ENCODE measurements around the gene MYH4. TPM values are rescaled to one million over a fixed set of nuclear protein-coding genes. Genes with fewer than 3 reads are reported as not detected.

Gene MYH4
- under 1 TPM in 3 of 4 donors, not detected in 1; 0.05 to 0.19 (median 0.19) TPM for polyA plus RNA-seq (ENCODE audit: insufficient read length in 4 of 4)

DNA sequence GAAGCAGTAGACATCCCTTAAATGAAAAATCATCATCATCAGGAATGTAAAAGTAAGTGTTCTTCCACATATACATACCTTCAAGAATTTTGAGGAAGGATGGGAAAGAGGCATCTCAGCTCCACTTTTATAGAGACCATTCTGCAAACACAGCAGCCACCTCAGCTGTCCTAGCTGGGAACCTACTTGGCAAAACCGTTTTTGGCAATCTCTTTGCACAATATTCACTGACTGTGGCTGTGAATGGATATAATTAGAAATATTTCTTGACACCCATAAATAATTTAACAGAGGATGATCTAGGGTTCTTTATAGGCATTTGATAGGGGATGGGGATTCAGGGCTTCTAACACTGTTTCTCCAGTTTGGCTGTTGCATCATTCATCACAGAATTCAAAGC, at the start of gene MYH4:
Gene MYH4 (minus strand): TSS at position 101 of the 400 bp plus-strand sequence. CDS start 2,814 bp downstream, outside the sequence.
- DNase-seq (ENCODE audit: low read depth in 4 of 4, low spot score in 3 of 4) = no peak

DNA sequence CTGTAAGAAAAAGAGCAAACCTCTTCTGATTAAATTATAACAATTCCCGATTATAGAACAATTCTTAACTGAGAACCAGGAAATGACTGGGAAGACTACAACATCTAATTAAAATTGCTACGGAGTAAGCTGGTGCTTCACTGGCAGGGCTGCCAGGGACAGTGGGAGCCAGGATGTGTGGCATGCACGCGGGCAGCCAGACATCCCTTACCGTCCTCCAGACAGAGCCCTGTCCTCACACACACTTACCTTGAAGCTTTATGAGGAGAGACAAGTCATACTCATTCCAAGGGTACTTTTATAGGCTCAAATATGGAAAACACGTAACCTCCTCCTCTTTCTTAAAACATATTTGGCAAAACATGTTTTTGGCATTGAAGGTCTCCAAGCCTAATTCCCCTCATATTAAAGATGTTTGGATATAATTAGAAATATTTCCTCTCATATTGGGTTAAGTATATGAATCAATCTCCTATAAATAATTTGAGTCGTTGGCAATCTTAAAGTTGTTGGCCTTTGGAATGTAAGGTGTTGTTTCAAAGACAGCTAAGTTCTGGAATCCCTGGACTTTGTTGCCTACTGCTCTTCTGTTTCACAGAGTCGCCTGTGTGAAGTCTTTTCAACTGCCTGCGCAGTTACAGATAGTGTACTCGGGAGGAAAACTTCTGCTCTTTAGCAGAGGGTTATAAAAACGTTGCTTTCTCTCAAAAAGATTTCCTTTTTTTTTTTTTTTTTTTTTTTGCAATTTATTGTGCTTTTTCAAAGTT, 49.1 kb upstream of the MYH4 start, which contains the start of gene MYH1:
Gene MYH1 (minus strand): TSS at position 272 of the 767 bp plus-strand sequence. CDS start 1,900 bp downstream, outside the sequence.
- no peak for DNase-seq (ENCODE audit: low read depth in 4 of 4, low spot score in 3 of 4)

DNA sequence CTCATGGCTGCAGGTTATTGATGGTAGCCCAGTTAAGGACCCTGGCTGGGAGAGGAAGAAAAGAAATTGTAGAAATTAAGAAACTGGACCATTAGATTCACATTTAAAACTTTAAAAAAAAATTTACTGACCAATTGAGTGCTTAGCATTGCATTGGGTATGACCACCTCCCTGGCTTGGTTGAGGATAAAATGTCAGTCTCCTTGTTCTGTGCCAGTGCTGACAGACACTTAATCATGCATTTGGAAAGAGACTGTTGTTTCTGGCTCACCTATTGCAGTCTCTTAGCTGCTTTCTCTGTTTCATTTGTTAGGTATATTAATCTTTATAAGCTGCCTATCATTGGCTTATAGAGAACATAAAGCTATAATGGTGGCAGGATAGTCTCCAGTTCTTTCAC, 47.3 kb upstream of the MYH4 start:
- DNase-seq (ENCODE audit: low read depth in 4 of 4, low spot score in 3 of 4) = no peak

DNA sequence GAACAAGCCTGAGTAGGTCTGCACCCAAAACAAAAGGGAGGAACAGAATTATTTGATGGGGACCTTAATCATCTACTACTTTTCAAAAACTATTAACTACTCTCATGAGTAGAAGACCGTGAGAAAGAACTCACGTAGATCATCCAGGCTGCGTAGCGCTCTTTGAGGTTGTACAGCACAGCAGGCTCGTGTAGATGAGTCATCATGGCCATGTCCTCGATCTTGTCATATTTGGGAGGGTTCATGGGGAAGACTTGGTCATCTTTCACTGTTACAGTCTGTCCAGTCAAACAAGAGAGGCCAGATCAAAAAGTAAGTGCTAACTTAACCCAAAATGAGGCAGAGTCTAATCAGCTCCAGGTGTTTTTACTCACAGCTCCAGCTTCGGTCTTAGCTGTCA, 46.7 kb upstream of the MYH4 start:
- no peak for DNase-seq (ENCODE audit: low read depth in 4 of 4, low spot score in 3 of 4)

DNA sequence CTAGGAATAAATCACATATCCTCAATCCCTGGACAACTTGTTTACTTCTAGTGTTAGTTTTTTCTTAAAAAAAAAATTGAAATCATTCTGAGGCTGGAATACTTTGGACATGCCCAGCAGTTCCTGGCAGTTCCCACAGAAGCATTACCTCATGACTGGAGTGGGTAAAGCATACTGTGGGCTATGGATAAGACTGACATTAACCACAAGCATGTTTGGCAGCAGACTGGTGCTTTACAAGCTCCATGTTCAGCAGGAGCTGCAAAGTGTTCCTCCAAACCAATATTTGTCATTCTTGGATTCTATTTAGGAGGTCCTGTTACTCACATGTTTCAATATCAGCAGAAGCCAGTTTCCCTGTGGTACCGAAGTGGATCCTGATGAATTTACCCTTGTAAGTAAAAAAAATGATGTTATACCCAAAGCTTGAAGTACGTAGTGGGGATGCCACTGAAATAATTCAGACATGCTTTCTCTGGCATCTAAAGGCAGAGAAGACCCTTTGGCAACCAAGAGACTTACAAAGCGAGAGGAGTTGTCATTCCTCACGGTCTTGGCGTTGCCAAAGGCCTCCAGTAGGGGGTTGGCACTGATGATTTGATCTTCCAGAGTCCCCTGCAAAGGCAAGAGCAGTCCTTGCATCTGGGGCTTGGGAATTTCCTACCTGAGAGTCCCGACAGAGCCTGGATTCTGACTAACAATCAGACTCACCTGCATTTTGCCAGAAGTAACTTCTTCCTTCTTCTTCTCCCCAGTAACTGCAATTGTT, 44.1 kb upstream of the MYH4 start:
- DNase-seq (ENCODE audit: low read depth in 4 of 4, low spot score in 3 of 4) = no peak

DNA sequence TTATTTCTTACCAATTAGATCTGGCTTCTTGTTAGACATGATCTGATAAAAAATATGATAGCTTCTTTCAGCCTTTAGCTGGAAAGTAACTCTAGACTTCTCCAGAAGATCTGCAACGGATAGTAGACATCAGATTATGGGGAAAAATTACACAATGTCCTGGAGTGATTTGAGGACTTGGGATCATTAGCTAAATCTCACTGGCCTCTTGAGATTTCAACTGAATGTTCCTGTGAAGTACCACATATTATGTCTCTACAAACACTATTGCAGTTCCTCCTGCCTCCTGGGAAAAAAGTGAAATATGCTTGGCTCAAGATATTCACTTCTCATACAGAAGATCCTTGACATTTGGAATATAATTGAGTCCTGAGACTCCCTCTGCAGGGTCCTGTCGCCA, 43.5 kb upstream of the MYH4 start:
- no peak for DNase-seq (ENCODE audit: low read depth in 4 of 4, low spot score in 3 of 4)

DNA sequence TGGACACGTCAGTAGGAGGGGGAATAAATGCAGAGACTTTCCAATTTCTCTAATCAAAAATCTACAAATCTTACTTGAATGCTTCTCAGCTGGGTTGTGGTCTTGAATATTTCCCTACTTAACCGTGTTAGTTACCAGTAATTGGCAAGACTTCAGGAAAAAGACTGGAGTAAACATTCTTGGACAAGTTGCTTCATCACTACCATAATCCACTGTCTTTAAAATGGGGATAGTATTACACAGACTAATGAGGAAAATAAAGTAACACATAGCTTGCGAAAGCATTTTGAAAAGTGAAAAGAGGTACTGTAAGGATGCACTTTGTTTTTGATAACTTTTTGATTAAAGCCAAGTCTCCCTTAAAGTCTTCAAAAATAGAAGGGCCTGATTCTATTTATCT, 30.6 kb upstream of the MYH4 start:
- DNase-seq (ENCODE audit: low read depth in 4 of 4, low spot score in 3 of 4) = no peak

DNA sequence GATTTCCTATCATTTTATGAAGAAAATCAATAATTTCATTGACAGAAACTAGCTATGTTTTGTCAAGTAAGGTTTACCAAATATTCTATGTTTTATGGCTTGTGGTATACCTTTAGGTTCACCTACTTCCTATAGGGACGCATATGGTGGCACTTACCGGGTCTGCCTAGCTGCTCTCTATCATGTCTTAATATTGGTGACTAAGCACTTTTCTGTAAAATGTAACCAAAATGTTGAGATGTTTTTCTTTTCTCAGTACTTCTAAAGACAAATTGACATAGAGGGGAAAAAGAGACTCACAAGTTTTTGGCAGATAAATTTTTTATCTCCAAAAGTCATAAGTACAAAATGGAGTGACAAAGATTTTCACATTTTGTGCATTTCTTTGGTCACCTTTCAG, 22.6 kb upstream of the MYH4 start:
- DNase-seq (ENCODE audit: low read depth in 4 of 4, low spot score in 3 of 4) = no peak

DNA sequence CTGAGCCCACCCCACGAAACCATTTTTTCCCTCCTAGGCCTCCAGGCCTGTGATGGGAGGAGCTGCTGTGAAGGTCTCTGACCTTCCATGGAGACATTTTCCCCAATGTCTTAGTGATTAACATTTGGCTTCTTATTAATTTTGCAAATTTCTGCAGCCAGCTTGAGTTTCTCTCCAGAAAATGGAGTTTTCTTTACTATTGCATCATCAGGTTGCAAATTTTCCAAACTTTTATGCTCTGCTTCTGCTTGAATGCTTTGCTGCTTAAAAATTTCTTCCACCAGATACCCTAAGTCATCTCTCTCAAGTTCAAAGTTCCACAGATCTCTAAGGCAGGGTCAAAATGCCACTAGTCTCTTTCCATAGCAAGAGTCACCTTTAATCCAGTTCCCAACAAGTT, 12.9 kb upstream of the MYH4 start:
- no peak for DNase-seq (ENCODE audit: low read depth in 4 of 4, low spot score in 3 of 4)

DNA sequence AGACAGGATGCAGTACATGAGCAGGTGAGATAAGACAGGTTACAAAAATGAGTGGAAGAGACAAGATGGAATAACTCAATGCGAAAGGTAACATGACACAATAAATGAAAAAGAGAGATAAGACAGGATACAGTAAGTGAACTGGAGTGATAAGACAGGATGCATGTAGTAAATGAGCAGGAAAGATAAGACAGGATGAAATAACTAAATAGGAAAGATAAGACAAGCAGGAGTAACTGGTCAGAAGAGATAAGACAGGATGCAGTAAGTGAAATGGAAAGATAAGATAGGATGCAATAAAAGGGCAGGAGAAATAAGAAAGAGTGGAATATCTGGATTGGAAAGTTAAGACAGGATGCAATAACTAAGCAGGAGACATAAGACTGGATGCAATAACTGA, 8.3 kb upstream of the MYH4 start:
- DNase-seq (ENCODE audit: low read depth in 4 of 4, low spot score in 3 of 4) = no peak

DNA sequence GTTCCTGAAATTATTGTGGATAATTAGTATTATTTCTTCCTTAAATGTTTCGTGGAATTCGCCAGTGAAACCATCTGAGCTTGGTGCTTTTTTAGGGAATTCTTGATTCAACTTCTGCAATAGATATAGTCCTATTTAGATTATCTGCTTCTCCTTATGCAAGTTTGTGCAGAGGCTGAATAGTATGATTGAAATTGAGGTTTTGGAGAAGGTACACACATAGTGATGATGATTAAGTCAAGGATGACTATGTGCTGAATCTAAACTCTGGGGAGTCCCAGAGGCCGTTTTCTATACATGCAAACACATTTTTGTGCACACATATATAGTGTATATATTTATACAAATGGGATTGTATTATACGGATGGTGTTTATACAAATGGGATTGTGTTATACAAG, 5.2 kb upstream of the MYH4 start:
- no peak for DNase-seq (ENCODE audit: low read depth in 4 of 4, low spot score in 3 of 4)

DNA sequence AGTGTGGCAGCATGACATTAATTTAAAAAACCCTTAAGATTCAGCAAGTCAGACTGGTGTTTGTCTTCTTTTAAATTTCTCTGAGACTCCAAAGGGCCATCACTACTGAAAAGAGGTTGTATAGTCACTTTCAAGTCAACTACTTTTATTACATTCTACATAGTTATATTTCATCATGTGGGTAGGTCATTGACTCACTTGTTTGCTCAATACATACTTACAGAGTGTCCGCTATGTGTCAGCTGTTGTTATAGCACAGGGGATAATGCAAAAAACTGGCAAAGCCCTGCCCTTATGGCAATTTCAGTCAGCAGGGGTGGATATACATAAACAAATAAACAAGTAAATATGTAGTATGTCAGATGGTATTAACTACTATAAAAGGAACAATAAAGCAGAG, 2.5 kb upstream of the MYH4 start:
- DNase-seq (ENCODE audit: low read depth in 4 of 4, low spot score in 3 of 4) = no peak

DNA sequence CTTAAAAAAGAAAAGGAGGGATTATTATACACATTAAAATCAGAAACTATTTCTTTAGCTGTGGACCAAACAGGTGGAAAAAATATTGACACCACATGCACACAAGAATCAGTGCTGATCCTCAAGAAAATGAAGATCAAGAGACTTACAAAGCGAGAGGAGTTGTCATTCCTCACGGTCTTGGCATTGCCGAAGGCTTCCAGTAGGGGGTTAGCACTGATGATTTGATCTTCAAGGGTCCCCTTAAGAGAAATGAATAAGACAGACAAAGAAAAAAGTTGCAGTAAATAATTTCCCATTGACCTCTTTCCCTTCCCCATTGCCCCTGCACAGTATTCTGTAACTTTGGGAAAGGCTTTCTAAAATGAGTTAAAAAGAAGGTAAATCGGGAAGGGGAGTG, 6.0 kb downstream of the MYH4 start:
- no peak for DNase-seq (ENCODE audit: low read depth in 4 of 4, low spot score in 3 of 4)

DNA sequence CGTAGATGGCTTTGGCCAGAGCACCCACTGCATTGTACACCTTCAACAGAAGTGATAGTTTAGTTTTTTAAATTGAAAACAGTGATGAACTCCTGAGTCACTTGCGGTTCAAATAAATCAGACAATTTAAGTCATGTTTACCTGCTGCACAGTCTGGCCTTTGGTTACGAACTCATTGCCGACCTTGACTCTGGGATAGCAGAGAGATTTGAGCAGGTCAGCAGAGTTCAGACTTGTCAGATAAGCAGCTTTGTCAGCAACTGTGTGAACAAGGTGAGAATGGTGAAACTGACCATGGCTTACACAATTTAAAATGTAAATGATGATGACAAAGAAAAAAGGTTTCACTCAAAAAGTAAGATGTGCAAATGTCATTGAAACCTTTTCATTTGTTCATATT, 9.3 kb downstream of the MYH4 start:
- no peak for DNase-seq (ENCODE audit: low read depth in 4 of 4, low spot score in 3 of 4)

DNA sequence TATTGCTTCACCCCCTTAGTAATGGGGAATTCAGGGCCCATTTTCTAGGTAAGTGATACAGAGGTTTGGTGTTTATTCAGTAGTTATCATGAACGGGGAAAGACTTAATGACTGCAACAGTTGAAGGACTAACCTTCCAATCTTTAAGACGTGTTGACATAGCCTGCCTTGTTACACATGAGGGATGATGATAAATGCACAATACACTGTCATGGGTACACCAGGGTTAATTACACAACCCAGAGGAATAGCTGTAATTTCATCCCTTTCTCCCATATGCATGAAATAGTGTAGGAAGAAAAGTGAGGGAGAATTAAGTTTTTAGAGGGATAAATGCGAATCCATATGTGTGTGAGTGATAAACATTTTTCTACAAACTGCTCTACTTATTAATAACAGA, 10.7 kb downstream of the MYH4 start:
- peak in 1 of 4 donors; percentile 21 for DNase-seq (ENCODE audit: low read depth in 4 of 4, low spot score in 3 of 4)

DNA sequence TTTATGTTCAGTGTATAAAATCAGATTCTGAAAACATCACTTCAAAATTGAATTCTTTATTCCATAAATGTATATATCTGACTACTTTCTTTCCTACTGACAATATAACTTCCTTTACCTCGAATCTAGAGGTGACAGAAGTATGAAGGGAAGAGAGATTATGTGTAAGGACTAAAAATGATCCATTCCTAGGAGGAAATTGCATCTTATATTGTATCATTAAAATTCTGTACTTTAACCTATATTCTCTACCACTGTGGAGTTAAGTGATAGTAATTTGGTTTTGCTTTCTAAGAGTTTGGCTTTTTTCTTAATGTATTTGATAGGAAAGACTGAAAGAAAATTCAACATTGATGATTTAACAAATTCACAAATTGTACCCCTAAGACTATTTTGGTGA, 11.4 kb downstream of the MYH4 start:
- no peak for DNase-seq (ENCODE audit: low read depth in 4 of 4, low spot score in 3 of 4)

DNA sequence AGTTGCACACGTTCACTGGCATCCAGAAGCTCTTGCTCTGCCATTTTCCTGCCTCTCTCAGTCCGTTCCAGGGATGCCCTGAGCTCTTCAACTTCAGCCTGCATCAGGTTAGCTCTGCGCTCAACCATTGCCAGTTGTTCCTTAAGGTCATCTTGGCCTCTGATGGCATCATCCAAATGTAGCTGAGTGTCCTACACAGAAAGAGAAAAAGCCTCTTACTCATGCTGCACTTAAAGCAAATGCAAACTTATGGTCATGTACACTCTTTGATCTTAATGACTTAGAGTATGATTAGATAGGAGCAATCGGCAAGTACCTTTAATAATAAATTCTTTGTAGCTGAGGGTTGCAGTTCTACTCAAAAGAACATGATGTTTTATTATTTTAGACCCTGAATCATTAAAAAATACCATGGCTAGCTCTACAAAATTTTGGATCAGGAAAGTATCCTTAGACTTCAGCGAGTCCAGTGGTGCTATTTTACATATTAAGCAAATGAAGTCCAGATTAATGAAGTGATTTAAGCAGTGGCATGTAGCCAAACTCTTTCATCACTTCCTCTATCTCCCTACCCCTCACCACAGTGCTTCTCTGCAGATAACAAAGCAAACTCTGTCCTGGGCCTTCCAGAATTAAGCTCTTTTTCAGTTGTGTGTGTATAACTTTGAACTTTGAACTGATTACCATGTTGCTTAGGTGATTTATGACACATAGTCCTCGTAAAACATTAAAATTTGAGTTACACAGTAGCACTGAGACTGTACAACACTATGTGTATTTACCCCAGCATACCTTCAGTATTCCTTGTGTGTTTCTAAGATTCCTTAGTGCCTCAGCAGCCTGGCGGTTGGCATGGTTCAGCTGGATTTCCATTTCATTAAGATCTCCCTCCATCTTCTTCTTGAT, 22.1 kb downstream of the MYH4 start:
- no peak for DNase-seq (ENCODE audit: low read depth in 4 of 4, low spot score in 3 of 4)

DNA sequence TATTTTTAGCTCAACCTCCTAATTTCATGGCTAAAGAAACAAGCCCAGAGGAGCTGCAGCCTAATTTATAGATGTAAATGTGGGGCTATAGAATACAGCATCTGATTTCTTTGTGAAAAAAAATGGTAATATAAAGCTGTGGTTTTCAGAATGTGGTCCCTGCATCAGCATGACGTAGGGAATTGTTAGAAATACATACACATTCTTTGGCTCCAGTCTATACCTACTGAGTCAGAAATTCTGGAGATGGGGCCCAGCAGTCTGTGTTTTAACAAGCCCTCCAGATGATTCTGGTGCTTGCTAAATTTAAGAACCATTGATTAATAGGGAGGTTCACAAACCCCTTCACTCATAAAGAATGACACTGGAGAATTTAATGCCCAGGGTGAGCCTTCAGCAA, 29.5 kb downstream of the MYH4 start:
- no peak for DNase-seq (ENCODE audit: low read depth in 4 of 4, low spot score in 3 of 4)

DNA sequence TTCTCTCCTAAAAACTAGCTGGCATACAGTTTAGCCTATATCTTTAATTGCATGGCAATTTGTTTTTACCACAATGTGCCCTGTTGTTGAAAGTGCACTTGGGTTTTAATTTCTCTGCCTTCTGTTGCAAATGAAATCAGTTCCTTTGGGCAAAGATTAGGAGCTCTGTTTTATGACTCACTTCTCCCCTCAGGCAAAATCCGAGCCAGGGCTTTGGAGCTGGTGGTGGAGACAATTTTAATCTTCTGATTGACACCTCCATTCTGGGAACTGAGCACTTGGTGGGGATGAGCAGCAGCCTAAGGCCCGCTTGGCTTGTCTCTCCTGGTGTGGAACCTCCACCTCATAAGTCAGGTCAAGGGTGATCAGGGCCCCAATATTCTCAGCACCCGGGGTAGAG, 34.3 kb downstream of the MYH4 start:
- no peak for DNase-seq (ENCODE audit: low read depth in 4 of 4, low spot score in 3 of 4)

DNA sequence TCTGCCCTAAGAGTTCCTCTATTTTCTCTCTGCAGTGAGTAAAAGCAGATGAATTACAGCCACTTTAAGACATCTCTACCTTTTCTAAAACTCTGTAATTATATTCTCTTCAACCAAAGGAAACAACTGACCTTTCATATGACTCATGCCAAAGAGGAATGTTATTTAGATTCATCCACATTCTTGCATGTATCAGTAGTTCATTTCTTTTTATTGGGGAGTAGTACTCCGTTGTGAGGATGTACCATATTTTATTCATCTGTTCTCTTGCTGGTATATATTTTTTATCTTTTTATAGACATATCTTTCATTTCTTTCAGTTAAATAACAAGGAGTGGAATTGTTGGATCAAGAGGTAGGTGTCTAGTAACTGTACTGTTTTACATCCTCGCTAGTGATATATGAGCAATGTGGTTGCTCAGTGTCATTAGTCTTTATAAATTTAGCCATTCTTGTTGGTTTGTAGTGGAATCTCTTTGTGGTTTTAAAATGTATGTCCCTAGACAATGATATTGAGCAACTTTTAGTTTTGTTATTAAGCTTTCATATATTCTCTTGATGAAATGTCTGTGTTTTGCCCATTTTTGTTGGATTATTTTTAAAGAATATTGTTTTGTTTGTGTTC, 39.8 kb downstream of the MYH4 start:
- no peak for DNase-seq (ENCODE audit: low read depth in 4 of 4, low spot score in 3 of 4)

DNA sequence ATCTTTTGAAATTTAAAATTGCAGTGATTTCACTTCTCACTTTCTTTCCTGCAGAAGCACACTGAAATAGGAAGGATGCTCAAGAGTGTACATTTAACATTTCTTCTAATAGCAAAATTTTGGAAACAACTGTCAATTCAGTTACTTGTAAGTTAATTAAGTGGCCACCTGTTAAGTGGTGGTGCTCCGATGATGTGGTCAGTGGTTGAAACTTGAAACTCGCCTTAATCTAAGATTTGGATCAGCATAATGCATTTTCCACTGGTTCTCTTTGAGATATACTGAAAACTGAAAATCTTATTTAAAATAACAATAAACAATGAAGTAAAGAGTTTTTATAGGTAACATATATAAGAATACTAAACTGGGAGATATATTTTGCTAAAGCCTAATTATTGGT, 40.6 kb downstream of the MYH4 start:
- DNase-seq (ENCODE audit: low read depth in 4 of 4, low spot score in 3 of 4) = no peak

Measured in left renal pelvis (tissue), 4 donors.